OCI-LY1 (cell line): ENCODE measurements around the gene ABR.

Source experiments
- EZH2 ChIP-seq: fragments of 200-600 bp; sonication (generic), shearing (Covaris generic); IDR thresholded peaks from 2 replicates; pipeline ENCODE4 v1.8.0; 2017; ENCODE audit warnings: borderline replicate concordance, mixed run types, mild to moderate bottlenecking, antibody characterized with exemption, low read length, moderate library complexity, mixed read lengths
- TF ChIP-seq, protein P1 (sequence below): fragments of 200-600 bp; sonication (generic), shearing (Covaris generic); IDR thresholded peaks from 2 replicates; pipeline ENCODE4 v1.5.1; 2017; ENCODE audit warnings: mild to moderate bottlenecking, antibody characterized with exemption, low read length, moderate library complexity, mixed read lengths

GRCh38 chr17:1053661-1054360 is 126.0 kb downstream of the ABR start:
- no peak for TF ChIP-seq EZH2
- TF ChIP-seq, protein P1, sequence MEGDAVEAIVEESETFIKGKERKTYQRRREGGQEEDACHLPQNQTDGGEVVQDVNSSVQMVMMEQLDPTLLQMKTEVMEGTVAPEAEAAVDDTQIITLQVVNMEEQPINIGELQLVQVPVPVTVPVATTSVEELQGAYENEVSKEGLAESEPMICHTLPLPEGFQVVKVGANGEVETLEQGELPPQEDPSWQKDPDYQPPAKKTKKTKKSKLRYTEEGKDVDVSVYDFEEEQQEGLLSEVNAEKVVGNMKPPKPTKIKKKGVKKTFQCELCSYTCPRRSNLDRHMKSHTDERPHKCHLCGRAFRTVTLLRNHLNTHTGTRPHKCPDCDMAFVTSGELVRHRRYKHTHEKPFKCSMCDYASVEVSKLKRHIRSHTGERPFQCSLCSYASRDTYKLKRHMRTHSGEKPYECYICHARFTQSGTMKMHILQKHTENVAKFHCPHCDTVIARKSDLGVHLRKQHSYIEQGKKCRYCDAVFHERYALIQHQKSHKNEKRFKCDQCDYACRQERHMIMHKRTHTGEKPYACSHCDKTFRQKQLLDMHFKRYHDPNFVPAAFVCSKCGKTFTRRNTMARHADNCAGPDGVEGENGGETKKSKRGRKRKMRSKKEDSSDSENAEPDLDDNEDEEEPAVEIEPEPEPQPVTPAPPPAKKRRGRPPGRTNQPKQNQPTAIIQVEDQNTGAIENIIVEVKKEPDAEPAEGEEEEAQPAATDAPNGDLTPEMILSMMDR = no peak
